GM18502 (cell line): ENCODE data around the gene EBLN1.
A peak's percentile ranks its signal among the peaks of the same experiment; 100 is the strongest.
"Not testable (repeated sequence)": the region's sequence is repeated elsewhere in the genome, so short reads cannot be mapped to it uniquely, and the experiment has no call there.

Experiments used
- ATAC-seq: cut with Tn5 transposase; IDR thresholded peaks from one replicate; pipeline ENCODE4 v1.9.1; 2021; ENCODE audit warnings: mild to moderate bottlenecking; ENCODE audit not compliant: unreplicated experiment, poor library complexity

The EBLN1 gene

DNA sequence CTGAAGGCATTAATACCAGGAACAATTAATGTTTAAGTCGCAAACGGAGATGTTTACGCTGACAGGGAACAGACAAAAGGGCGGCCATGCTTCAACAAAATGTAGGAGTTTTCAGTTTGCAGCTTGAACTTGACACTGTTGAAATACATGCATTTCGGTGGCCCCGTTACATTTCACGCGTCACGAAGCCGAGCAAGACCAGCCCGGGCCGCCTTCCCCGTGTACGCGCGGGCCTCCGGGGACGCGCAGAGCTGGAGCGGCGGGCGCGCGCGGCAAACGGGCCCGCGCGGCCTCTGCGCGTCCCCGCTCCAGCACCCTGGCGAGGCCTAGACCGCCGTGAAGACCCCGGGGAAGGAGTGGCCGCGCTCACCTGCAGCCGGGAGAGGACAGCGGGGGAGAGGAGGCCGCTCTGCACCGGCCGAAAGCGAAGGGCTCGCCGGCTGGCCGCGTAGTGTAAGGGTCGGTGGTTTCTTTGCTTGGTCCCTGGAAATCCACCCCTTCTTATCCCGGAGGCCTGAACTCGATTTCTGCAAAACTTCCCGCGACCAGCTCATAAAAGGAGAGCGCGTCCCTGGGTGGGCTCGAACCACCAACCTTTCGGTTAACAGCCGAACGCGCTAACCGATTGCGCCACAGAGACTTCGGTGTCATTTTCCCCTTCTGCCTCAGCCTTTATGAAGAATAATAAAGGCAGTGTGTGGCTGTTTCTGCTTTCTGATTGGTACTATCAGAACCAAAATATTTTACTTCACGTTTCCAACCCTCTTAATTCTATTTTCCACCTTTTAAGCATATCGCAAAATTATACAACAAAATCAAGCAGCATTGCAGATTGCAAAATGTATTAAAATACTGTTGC lies 11.4 kb upstream of the EBLN1 start:
- ATAC-seq: peak; percentile 83

DNA sequence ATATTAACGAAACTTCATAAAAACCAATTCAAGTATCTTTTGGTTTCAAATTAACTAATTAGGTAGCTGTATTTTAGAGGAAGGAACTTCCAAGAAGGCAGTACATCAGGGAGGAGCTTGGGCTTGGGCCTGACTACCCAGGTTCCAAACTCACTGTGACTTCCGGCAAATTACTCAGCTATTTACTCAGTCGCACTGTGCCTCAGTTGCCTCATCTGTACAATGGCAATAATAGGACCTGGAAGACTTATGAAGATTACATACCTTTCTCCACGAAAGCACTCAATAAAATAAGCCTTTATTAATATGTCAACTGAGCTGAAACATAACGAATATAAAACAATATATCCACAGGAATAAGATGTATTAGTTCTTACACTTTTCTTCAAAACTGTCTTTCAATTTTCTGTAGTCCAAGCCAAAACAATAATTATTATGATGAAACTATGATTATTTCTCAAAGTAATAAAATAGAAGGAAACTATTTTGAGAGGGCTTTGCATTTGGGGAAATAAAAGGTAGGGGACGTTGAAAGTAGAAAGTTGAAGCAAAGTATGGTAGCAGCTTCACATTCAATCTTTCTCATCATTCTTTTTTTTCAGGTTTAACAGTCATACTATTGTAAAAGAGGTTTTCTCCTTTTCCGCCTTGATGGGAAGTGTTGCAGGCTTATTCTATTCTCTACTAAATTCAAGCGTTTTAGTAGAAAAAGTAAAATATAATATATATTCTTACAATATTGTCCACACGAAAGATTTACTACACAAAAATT lies 10.5 kb upstream of the EBLN1 start:
- no peak for ATAC-seq

DNA sequence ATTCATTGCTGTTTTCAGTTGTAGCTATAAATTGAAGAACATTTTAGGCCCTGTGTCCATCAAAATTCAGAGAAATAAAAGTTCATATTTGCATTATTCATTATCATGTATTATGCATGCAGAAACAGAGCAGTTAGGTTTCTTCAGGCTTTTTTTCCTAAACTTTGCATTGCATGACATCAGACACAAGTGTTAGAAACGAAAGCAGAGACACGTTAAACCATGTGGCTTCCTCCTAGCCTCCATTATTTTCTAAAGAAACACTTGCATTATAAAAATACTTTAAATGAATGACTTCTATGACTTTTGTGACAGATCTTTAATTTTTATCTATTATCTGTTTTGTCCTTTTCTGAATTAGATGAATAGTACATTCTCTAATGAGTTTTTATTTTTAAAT lies 8.8 kb upstream of the EBLN1 start:
- ATAC-seq: no peak

DNA sequence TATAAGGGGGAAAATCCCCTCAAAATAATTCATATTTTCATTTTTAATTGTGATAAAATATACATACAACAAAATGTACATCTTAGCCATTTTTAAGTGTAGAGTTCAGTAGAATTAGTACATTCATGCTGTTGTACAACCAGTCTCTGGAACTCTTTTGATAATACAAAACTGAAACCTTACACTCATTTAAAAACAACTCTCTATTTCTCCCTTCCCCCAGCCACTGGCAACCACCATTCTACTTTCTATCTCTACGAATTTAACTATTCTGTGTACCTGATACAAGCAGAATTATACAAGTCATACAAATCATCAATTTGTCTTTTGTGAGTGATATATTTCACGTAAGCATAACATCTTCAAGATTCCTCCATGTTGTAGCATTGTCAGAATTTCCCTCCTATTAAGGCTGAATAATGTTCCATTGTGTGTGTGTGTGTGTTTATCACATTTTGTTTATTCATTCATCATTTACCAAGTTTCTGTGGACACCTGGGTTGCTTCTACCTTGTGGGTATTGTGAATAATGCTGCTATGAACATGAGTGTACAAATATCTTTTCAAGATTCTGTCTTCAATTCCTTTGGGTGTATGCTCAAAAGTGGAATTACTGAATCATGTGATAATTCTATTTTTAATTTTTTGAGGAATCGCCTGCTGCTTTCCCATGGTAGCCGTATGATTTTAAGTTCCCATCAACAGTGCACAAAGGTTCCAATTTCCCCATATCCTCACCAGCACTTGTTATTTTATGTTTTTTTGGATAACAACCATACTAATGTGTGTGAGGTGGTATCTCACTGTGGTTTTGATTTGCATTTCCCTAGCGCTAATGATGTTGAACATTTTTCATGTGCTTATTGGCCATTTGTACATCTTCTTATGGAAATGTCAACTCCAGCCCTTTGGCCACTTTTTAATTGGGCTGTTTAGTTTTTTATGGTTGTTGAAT lies 4.7 kb upstream of the EBLN1 start:
- ATAC-seq: peak; percentile 83

DNA sequence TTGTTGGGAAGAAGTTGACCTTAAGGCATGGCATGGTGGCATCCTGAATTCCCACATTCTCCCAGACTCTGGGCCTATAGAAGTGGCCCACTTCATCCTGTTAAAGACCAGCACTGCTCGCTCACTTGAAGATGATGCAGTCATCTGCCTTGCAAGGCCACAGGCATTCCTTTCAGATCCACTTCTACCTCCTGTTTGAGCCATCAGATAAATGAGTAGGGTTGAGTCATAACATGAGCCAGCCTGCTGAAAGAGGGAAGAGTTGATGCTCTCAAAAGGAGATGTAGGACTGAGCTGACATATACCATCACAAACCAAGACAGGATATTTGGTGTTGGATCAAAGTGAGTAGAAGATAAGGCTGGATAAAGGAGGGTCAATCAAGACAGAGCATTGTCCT lies 1.5 kb upstream of the EBLN1 start:
- ATAC-seq: no peak

DNA sequence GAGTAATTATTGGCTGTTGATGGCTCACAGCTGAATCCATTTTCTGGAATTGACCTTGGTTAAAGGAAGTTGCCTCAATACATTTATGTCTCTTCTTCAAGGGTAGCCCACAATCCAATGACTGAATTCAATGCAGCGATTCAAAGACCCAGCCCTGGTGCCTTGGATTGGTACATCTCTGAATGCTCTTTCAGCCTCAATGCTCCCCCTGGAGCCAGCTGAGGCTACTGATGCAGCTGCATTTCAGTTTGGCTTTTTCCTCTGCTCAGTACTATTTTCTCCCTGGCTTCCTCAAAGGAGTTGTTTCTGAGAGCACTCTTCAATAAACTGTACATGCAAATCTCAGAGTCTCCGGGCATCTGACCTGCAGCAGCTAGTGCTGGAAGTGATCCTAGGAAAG lies 633 bp upstream of the EBLN1 start:
- ATAC-seq: no peak

DNA sequence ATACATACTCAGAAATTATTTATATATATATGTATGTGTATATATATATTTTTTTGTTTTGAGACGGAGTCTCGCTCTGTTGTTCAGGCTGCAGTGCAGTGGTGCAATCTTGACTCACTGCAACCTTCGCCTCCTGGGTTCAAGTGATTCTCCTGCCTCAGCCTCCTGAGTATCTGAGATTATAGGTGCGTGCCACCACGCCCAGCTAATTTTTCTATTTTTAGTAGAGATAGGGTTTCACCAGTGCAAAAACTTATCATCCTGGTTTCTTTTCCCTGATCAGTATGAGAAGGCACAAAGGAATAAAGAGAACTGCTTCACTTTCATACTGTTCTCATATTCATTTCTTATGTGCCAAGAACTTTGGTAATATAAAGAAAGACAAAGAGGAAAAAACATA lies 731 bp downstream of the EBLN1 start:
- ATAC-seq: not testable (repeated sequence)

DNA sequence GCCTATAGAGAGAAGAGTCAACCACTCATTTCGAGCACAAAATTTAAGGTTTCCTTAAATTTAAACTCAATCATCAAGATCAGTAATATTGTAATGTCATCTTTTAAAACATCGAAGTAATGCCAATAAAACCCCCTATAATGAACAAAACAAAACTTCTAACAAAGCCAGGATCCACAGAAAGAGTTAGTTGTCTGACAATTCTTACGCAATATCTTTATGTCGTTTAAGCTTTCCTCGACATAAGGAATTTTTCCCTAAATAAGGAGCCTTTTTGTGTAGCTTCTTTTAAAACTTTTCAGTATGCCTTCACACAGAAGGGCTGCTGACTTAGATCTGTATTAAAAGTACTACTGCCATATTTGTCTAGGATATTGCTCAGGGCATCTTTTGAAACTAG lies 7.5 kb downstream of the EBLN1 start:
- no peak for ATAC-seq

DNA sequence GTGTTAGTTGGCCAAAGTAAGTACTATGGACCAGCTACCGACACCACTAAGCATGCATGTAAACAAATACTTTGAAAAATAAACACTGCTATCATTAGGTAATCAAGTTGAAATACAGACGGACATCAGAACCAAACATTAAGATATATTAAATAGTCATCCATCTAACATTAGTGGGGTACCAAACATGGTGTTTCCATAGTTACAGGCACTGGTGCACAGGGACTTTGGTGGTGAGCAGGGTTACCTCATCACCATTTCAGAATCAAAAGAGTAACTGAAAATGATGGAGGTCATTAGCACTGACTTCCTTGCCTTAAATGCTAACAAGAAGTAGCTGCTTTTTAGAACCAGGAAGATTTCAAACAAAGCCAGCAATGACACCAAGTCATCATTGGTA lies 23.9 kb downstream of the EBLN1 start:
- no peak for ATAC-seq

DNA sequence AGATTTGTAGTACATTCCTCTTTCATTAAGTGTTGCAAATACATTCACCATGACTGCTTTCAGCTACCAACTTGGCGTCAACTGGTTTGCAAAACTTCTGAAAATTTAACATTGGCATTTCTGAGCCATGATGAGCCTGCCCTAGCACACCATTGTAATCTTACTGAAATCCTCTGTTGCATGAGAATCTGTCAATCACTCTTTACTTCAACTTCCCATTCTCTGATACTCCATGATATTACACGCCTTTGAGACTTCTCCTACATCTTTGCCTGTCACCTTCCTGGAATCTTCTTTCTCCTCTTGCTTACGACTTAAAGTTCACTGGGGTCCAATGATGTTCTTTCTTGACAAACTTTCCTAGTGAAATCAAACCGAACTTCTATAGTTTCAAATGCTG lies 32.2 kb downstream of the EBLN1 start:
- ATAC-seq: no peak

DNA sequence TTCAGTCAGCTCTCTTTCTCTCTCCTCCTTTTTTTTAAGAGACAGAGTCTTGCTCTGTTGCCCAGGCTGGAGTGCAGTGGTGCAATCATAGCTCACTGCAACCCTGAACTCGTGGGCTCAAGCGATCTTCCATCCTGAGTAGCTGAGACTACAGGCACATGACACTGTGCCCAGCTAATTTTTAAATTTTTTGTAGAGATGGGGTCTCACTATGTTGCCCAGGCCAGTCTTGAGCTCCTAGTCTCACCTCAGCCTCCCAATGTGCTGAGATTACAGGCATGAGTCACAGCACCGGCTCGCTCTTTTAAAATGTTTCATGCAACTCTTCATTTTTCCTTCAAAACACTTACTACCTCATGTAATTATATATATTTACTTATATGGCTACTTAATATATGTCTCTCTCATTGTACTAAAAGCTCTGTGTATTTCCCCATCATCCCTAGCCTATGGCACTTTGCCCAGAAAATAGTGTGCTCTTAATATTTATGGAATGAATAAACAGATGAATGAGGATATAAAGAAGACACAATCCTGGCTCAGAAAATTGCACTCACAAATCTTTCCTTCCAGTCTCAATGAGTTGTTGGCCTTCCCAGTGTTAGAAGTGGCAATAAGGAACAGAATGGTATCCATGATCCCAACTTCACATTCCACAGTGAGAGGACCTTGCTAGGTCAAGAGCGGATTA lies 33.9 kb downstream of the EBLN1 start:
- no peak for ATAC-seq

DNA sequence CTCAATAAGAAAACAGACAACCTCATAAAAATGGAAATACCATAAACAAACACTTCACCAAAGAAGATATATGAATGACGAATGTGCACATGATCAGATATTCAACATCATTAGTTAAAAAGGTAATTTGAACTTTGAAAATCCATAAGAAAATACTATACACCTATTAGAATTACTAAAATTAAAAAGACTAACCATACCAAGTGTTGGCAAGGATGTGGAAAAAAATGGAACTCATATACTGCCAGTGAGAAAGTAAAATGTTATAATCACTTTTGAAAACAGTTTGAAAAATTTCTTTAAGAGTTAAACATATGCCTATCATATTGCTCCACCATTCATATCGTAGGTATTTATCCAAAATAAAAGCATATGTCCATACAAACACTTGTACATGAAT lies 37.1 kb downstream of the EBLN1 start:
- ATAC-seq: no peak

DNA sequence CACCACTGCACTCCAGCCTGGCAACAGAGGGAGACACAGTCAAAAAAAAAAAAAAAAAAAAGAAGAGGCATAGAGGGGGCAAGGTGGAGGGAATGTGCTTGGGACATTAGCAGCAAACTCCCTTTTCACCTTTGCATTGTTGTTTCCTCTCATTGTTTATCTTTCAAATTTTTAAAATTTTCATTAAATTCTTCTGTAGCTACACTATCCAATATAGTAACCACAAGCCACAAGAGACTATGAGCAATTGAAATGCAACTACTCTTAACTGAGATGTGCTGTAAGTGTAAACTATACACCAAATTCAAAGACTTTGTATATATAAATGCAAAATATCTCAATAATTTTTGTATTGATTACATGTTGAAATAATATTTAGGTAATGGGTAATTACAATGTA lies 43.4 kb downstream of the EBLN1 start:
- ATAC-seq: no peak

DNA sequence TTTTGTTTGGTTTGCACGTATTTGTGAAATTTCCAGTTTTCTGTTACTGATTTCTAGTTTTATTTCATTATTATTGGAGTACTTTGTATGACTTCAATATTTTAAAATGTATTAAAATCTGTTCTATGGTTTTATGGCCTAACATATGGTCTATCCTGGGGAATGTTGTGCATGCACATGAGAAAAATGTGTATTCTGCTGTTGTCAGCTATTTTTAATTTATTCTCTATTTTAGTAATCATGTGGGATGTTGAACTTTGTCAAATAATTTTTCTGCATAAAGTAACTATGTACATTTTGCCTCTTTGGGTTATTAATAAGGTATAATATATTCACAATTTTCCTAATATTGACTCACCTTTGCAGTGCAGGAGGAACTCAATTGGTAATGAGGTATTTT lies 46.7 kb downstream of the EBLN1 start:
- no peak for ATAC-seq

DNA sequence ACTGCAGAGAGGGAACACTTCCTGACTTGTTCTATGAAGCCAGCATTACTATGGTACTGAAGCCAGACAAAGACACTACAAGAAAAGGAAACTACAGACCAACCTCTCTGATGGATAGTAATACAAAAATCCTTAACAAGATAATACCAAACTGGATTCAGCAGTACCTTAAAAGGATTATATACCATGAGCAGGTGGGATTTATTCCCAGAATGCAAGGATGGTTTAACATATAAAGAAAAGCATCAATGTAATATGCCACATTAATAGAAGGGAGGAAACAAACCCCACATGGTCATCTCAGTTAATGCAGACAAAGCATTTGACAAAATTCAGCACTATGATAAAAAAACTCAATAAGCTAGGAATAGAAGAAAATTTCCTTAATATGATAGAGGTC lies 47.2 kb downstream of the EBLN1 start:
- ATAC-seq: no peak

DNA sequence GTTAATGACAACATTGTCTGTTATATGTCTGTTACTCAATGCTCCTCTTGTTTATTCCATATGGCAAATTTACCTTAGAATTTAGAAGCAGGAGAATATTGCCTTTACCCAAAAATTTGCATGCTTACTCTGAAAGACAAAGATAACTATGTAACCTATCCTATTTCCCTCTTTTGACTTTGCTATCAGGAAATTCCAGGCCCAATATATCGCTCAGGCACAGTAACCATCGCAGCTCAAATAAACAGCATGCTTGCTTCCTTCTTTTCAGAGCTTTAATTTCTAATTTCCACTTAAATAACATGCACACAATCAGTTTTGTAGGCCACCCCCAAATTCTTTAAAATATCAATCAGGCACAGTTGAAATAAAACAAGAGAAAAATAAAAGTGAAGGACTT lies 57.8 kb downstream of the EBLN1 start:
- ATAC-seq: no peak

DNA sequence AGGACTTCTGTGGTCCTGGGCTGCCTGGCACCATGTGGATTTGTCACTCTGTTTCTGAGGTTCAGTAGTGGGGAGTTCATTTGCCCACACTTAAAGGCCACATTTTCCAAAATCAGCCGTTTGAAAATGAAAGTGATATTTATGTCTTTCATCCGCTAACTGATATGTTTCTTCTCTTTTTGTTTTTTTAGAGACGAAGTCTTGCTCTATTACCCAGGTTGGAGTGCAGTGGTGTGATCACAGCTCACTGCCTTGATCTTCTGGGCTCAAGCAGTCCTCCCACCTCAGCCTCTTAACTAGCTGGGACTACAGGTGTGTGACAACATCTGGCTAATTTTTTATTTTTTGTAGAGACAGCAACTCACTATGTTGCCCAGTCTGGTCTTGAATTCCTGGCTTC lies 58.6 kb downstream of the EBLN1 start:
- no peak for ATAC-seq
